Adipose tissue (tissue), 3 donors: Measurements from ENCODE around the gene TLN1. TPM values are rescaled to one million over a fixed set of nuclear protein-coding genes. Genes with fewer than 3 reads are reported as not detected.

ENCODE experiments used
- H3K27ac ChIP-seq: one replicate; pipeline ENCODE4 v1.5.1; 2013; ENCODE audit warnings: low read depth, low read length
- WGBS, 3 donors: extraction: QIAGEN DNeasy Blood & Tissue Kit; methylation state at CpG; one replicate each; pipeline ENCODE4 v1.1.7; 2013; 5-methylcytosine and 5-hydroxymethylcytosine counted together
- polyA plus RNA-seq, 3 donors: library from polyadenylated mRNA; stranded (reverse); fragments of 200-250 nt; gene quantifications; one replicate each; pipeline ENCODE4 v1.2.3, GENCODE V29; 2013
- donor health status: healthy with polysubstance abuse.
- donor health status: Bipolar disorder and iron deficiency.
- donor health status: healthy.

Gene TLN1
- polyA plus RNA-seq, 3 donors: 72.4 to 310 (median 201) TPM

GRCh38 chr9:35714579-35715252 lies 17.3 kb downstream of the TLN1 start:
- WGBS, 3 donors: 93 to 96% (median 94%) methylated on average over 13 of the region's 13 CpGs
- H3K27ac ChIP-seq: no peak overlapping the region

DNA sequence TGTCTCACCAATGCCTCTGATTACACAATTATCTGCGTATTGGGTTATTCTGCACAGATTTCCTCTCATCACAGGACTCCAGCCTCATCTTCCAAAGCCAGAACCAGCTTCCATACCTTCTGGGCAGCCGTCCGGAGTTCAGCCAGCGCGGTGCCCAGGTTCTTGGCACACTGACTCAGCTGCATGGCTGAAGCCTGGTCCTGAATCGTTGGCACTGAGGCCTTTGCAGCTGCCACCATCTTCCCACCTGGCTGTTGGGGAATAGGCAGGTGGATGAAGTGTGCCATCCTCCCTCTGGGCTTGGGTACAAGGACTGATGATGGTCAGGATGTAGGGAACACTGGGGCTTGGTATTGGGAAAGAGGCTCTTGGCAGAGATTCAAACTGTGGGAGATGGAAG lies 17.9 kb downstream of the TLN1 start:
- no peak overlapping the region for H3K27ac ChIP-seq
- 90 to 93% (median 92%) methylated on average over 6 of the region's 6 CpGs for WGBS, 3 donors

GRCh38 chr9:35713578-35713977 lies 18.4 kb downstream of the TLN1 start:
- 74 to 96% (median 80%) methylated on average over 3 of the region's 3 CpGs for WGBS, 3 donors
- no peak overlapping the region for H3K27ac ChIP-seq

GRCh38 chr9:35712762-35713400 lies 19.1 kb downstream of the TLN1 start:
- H3K27ac ChIP-seq: no peak overlapping the region
- WGBS, 3 donors: 84 to 90% (median 87%) methylated on average over 10 to 11 of the region's 11 CpGs

DNA sequence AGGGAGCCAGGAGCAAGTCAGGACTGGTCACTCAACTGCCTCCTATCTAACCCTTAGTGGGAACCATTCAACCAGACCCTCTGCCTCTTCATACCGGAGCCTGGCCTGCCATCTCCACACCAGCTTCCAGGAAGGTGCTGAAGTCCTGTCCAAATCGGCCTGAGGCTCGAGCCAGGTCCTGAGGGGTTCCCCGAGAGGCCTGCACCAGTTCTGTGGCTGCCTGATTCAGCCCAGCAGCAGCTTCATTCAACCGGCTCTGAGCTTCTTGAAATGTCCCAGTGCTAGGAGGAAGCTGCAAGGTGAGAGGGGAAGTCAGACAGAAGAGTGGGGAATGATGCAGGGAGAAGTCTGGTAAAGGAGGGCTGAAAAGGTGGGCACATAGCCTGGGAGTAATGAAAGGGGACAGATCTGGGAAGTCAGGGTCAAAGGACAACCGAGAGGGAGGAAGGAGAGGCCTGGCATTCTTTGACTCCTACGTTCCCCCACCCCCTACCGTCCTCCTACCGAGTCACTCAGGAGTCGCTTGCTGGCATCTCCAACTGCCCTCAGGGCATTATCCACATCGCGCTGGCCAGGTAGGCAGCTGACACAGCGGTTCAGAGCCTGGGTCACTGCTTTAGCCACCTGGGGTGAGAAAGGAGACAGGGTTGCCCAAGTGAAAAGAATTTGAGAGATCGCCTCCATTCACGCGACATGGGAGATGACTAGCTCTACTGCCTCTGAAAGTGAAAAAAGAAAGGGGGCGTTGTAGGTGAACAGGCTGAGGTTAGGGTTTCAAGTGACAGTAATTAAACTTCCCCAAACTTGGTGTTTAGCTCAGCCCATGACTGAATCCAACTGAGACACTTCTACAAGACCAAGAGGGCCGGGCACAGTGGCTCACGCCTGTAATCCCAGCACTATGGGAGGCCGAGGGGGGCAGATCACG lies 20.2 kb downstream of the TLN1 start:
- H3K27ac ChIP-seq: no peak overlapping the region
- WGBS, 3 donors: 88 to 89% (median 88%) methylated on average over 21 of the region's 21 CpGs

DNA sequence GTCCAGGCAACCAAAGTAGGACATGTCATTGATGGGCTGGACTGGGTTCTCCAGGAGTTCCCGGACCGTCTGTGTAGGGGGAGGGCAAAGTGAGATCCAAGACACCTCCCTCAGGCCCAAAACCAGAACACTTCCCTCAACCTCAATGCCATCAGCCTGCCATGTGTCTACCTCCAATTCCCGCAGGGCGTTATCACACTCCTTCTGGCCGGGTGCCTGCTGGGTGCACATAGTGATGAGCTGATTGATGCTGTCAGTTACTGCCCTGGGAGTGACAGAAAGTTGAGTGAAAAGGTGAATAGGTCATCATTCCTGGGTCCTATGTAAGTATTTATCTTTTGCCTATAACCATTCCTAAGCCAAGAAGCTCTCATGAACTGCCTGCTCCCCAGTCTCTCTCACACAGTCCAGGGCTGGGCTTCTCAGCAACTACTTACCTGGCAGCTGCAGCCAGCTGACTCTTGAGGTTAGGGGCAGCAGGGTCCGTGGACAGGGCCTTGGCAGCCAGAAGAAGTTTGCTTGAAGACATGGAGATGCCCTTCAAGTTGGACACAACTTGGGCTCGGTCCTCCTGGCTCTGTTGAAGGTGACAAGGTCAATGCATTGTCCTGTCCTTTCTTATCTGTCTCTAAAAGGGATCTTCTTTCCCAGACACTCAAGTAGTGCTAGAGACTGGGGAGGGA lies 21.0 kb downstream of the TLN1 start:
- WGBS, 3 donors: 82 to 89% (median 84%) methylated on average over 7 of the region's 7 CpGs
- H3K27ac ChIP-seq: no peak overlapping the region

DNA sequence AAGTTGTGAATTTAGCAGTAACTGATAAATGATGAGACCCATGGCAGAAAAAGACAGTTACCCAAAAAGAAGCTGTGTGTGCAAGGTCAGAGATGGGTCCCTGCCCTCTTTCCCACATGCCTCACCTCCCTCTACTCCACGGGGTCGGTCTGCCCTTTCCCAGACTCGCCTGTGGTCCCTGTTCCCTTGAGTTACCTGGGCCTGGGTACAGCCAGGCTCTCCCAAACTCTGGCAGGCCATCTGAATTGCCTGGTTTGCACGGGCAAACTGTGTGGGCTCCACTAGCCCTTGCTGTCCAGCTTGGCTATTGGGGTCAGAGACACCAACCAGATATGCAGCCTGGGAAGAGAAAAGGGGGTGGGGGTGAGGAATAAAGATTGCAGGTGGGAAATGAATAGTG lies 23.8 kb downstream of the TLN1 start:
- H3K27ac ChIP-seq: no peak overlapping the region
- 93 to 95% (median 93%) methylated on average over 4 of the region's 4 CpGs for WGBS, 3 donors

- H3K27ac ChIP-seq: no peak overlapping the region
- WGBS, 3 donors: 83 to 93% (median 87%) methylated on average over 10 of the region's 10 CpGs
These were observed 25.0 kb downstream of the TLN1 start for GRCh38 chr9:35706951-35707350.

DNA sequence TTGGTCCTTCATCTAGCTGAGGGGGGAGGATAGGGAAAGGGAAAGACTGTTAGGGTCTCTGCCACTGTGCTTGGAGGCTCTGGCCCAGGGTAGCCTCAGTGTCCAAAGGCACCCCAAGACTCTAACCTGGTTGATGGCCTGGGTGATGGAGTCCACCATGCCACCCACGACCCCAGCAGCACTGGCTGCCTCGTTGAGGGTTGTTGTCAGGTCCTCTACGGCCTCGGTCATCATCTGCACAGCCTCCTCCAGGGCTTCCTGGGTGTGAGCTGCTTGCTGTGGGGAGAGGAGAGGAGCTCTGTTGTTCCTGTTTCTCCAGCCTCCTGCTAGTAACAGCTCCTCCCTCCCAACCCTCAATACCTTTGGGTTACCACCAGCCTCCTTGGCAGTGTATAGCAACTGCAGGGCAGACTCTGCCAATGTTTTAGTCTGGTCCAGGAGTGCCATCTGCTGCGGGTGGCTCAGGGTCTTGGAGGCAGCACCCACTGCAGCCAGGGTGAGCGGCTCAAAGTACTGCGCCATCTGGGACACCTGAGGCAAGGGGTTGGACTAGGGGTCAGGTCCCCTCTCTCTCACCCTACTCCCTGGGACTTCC lies 26.1 kb downstream of the TLN1 start:
- 91 to 96% (median 95%) methylated on average over 7 of the region's 7 CpGs for WGBS, 3 donors
- H3K27ac ChIP-seq: no peak overlapping the region

- H3K27ac ChIP-seq: no peak overlapping the region
- WGBS, 3 donors: 74 to 88% (median 75%) methylated on average over 8 of the region's 8 CpGs
These were observed 26.6 kb downstream of the TLN1 start for GRCh38 chr9:35705372-35705771.

DNA sequence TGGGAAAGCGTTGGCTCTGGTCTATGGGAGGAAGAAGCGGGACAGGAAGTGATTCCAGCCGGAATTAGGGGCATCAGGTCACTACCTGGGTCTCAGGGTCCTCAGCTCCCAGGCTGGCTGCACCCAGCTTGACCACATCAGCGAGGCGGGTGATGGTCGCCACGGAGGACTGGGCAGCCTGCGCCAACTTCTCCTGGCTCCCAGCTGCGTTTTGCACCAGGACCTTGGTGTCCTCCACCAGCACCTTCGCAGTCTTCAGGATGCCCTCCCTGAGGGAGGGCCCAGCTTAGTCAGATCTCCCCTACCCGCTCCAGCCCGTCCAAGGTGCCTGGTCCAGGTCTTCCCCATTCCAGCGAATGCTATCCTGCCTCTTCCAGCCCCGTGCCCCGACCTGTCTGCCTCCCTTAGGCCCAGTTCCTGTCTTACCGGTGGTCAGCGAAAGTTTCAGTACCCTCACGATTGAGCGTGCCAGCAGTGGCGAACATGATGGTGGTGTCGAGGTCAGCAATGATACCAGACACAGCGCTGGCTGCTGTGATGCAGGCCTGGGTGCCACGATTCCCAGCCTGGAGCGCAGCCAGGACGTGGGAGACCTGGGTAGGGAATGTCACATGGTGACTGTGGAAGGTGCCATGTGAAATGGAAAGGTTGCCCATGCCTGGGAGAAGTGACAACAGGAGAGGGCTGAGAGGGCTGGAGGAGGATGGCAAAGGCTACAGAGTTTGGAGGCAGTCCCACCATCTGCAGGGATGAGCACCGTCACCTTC lies 27.9 kb downstream of the TLN1 start:
- no peak overlapping the region for H3K27ac ChIP-seq
- 94 to 96% (median 95%) methylated on average over 23 to 26 of the region's 26 CpGs for WGBS, 3 donors

GRCh38 chr9:35702696-35703095 lies 29.3 kb downstream of the TLN1 start:
- WGBS, 3 donors: 95 to 98% (median 95%) methylated on average over 7 of the region's 7 CpGs
- H3K27ac ChIP-seq: no peak overlapping the region

DNA sequence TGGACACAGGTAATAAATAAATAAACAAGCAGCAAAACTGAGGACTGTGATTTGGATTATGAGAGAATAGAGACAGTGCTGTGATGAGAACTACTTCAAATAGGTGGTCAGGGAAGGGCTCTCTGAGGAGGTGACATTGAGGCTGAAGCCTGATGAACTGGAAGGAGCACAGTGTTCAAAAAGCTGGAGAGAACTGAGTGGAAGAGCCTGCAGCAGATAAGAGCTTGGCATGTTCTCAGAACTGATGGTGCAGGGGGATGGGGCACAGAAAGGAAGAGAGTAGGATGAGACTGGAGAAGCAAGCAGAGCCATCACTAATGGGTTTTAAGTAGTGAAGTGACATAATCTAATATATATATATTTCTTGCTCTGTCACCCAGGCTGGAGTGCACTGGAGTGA lies 31.1 kb downstream of the TLN1 start:
- H3K27ac ChIP-seq: no peak overlapping the region

DNA sequence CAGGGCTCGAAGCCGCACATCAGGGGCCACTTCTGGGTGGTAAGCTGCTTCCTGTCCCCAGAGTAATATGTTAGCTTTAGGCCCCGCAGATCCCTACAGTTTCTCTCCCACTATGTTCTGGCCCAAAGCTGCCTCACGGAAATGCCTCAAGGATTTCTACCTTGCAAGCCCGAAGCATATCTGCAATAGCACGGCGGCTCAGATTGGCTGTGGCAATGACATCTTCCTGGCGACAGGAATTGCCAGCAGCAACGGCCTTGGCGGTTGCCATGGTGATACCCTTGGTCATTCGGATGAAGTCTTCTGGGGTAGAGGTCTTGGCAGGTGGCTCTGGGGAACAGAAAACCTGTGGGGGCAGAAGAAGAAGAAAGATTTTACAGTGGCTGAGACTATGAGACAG lies 32.0 kb downstream of the TLN1 start:
- H3K27ac ChIP-seq: no peak overlapping the region
- 63 to 94% (median 90%) methylated on average over 11 of the region's 11 CpGs for WGBS, 3 donors

DNA sequence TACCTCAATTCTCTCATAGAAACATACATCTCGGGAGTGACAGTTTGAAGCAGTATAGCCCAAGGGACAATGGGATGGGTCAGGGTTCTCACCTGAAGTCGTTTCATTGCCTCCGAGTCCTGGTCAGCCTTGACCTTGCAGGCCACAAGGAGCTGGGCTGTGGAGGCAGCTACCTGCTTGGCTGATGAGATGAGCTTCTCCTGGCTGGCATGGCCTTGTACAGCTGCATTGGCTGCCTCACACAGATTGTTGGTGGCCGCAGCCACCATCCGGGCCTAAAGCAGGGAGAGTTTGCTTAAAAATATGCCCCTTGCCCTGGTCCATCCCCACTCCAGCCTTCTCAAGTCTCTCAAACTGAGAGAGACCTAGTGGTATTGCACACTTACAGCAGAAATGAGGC lies 33.8 kb downstream of the TLN1 start:
- H3K27ac ChIP-seq: no peak overlapping the region
- 81 to 94% (median 91%) methylated on average over 5 of the region's 5 CpGs for WGBS, 3 donors

GRCh38 chr9:35697486-35697885 lies 34.5 kb downstream of the TLN1 start:
- WGBS, 3 donors: 82 to 89% (median 82%) methylated on average over 14 of the region's 14 CpGs
- no peak overlapping the region for H3K27ac ChIP-seq

GRCh38 chr9:35696520-35697215 lies 35.3 kb downstream of the TLN1 start:
- WGBS, 3 donors: 32 to 43% (median 40%) methylated on average over 9 of the region's 9 CpGs
- H3K27ac ChIP-seq: no peak overlapping the region
